Gastroesophageal sphincter (tissue), 3 donors: ENCODE data around the gene MAMSTR.

ENCODE experiments used
- POLR2A ChIP-seq, 2 donors: fragments of 450-650 bp; IDR thresholded peaks; one replicate each; pipeline ENCODE4 v1.6.1; 2017; ENCODE audit warnings: antibody characterized with exemption in 2 of 2, mild to moderate bottlenecking in 2 of 2, moderate library complexity in 1 of 2
- POLR2AphosphoS5 ChIP-seq: sonication (generic); formaldehyde crosslinking; IDR thresholded peaks from one replicate; pipeline ENCODE4 v1.6.1; 2017; ENCODE audit warnings: antibody characterized with exemption
- TF ChIP-seq, protein P1 (sequence below), 4 experiments: fragments of 200-600 bp in 2 of 4; fragments of 450-650 bp in 2 of 4; sonication (generic) in 1 of 4; IDR thresholded peaks; one replicate each; pipeline ENCODE4 v1.5.1; 2017 to 2019; ENCODE audit warnings: antibody characterized with exemption in 4 of 4, mild to moderate bottlenecking in 2 of 4, moderate library complexity in 2 of 4

DNA sequence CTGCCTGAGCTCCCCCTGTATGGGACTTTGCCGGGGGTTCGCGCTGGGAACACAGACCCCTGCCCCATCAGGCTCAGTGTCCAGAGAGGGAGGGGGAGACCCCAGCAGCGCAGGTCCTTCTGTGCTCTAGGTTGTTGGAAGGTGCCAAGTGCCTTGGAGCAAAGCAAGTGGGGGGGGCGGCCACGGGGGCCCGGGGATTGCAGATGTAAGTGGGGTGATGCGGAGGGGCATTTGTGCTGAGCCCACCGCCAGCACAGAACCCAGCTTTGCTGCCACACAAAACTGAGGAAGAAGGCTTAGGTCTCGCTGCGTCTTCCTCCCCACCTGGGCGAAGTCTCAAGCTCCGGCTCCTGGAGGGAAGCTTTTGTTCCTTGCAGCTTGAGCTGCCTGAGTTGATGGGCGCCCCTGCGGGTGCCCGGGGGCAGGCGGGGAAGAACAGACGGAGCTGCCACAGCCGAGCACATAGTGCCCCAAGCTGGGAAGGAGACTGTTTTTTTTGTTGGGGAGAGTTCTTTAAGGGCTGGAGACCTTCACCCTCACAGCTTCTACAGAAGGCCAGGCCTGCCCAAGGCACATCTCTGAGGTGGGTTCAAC is 45.2 kb downstream of the MAMSTR start:
- TF ChIP-seq, protein P1, sequence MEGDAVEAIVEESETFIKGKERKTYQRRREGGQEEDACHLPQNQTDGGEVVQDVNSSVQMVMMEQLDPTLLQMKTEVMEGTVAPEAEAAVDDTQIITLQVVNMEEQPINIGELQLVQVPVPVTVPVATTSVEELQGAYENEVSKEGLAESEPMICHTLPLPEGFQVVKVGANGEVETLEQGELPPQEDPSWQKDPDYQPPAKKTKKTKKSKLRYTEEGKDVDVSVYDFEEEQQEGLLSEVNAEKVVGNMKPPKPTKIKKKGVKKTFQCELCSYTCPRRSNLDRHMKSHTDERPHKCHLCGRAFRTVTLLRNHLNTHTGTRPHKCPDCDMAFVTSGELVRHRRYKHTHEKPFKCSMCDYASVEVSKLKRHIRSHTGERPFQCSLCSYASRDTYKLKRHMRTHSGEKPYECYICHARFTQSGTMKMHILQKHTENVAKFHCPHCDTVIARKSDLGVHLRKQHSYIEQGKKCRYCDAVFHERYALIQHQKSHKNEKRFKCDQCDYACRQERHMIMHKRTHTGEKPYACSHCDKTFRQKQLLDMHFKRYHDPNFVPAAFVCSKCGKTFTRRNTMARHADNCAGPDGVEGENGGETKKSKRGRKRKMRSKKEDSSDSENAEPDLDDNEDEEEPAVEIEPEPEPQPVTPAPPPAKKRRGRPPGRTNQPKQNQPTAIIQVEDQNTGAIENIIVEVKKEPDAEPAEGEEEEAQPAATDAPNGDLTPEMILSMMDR (IDR thresholded peaks at IDR 0.05): no peak
- TF ChIP-seq POLR2AphosphoS5 (no peak), POLR2A (IDR thresholded peaks at IDR 0.05) (no peak)
